Dedifferentiated amniotic fluid mesenchymal stem cell (primary cell): ENCODE results near the gene CDNF.
A peak's percentile ranks its signal among the peaks of the same experiment; 100 is the strongest.

Source experiments
- DNase-seq: peaks from one replicate; pipeline ENCODE4 v3.0.0-alpha.2; 2016; ENCODE audit errors: extremely low spot score

Gene CDNF

DNA sequence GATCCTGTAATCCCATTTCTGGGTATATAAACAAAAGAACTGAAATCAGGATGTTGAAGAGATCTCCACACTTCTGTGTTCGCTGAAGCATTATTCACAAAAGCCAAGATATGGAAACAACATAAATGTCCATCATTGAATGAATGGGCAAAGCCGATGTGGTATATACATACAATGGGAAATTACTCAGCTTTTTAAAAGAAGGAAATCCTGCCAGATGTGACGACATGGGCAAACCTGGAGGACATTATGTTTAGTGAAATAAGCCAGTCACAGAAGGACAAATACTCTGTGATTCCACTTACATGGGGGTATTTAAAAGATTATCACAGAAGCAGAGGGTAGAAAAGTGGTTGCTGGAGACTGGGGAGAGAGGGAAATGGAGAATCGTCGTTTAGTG is 39.2 kb downstream of the CDNF start:
- DNase-seq = no peak

- no peak for DNase-seq
Measured at GRCh38 chr10:14787938-14788337, 49.9 kb downstream of the CDNF start.

DNA sequence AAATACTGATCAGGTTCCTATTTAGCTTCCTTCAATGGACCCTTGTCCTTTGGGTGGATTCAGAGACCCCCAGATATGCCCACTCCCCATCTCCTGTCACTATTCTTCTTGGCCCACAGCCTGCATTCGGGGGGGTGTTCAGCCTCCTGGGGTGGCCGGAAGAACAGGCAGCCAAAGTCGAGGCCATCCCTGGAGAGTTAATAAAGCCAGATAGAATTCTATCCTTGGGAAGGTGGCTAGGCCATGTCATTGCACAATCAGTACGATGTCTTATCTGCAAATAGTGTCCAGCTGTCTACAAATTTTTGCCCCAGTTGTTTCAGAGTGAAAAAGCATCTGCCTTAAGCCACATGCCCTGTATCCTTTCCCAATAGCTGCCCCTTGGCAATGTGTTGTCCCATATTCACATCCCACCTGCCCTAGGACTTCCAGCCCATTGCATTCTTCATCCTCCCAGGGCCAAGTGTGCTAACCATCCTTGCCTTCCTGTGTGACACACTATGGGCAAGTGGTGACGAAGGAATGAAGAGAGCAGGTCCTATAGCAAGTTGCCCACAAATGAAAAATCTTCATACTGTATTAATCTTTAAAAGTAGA is 53.3 kb downstream of the CDNF start:
- DNase-seq = no peak

GRCh38 chr10:14782691-14783363 is 55.0 kb downstream of the CDNF start:
- no peak for DNase-seq

GRCh38 chr10:14781763-14782162 is 56.1 kb downstream of the CDNF start:
- no peak for DNase-seq

DNA sequence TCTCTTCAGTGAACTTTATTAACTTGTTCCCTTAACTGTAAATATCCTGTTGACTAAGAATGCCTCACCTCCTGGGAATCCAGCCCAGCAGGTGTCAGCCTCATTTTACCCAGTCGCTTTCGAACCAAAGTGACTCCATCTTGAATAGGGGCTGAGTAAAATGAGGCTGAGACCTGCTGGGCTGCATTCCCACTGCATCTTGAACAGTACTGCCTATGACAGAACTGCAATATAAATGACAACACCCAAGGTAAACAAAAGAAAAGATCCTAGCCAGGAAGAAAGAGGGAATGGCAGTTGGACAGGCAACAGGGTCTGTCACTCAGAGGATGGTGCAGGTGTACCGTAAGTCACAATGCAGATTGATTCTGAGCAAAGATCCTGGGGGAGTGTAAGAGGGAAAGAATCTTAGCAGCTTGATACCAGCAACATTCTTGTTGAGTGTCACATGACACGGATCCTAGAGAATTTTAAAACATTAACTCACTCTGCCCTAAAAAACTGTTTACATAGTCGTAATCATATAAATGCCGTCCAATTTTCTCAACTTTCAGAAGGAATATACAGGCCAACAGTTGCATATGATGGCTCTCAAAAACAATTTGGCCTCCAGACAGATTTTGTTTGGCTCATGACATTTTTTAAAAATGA is 58.7 kb downstream of the CDNF start:
- DNase-seq = peak; percentile 81

DNA sequence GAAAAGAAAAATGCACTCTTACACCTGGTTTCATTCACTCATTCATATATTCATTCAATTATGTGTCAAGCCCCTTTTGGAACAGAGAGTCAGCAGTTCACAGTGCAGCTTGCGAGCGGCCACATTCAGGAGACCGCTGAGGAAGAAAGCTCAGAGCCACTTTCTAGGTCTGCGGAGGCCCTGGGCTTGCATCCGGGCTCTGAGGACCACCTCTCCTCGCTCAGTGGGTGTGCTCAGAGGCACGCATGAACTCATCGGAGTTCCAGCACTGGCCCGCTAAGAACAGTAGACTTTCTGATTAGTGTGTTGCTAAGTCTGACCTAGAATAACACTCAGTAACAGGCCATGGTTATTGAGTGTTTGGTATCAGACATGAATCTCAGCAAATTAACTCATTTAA is 61.3 kb downstream of the CDNF start:
- DNase-seq = no peak

DNA sequence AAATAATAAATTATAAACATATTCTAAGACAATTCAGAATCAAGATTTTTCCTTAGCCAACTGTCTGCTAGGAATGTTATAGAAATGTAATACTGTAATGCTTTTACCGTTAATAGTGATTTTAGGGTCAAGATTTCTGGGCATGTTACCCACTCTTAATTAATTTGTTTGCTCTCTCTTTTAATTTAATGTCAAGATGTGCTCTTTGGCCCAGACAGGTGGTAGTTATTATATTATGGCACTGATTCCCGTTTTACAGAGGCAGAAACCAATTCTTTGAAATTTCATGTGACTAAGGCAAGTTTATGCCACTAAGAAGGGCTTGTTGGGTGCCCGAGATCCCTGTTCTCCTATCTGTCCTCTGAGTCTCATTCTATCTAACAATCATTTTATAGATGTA is 62.2 kb downstream of the CDNF start:
- no peak for DNase-seq

GRCh38 chr10:14774797-14775196 is 63.0 kb downstream of the CDNF start, which contains the start of gene FAM107B:
Gene FAM107B (minus strand): TSS chr10:14774897. CDS start chr10:14774663, 234 bp downstream.
- no peak for DNase-seq

- no peak for DNase-seq
Measured at GRCh38 chr10:14774214-14774580, 63.6 kb downstream of the CDNF start.

DNA sequence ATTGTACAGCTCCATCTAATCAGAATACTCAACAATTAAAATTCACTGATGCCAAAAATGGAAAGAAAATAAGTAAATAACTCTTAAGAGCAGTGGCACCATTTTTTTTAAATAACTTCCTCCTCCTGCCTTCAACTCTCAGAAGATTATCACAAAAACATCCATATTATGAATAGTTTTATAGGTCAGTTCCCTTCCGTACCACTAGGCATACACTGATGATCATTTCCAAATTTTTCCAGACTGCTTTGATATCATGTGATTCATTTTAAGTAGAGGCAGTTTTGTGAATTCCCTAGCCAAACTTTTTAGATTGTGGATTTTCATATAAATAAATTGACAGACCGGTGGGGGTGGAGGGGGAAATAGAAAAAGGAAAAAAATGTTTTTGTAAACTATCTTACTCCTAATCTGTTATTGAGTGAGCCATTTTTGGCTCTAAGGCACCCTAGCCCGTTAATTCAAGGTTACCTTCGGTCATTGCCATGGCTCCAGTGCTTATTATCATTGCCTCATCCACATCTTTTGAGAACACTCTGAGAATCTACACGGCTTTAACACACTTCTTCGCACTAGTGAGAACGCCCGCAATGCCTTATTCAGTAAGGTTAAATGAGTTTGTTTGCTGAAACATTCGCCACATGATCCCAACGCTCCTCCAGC is 64.2 kb downstream of the CDNF start:
- no peak for DNase-seq

DNA sequence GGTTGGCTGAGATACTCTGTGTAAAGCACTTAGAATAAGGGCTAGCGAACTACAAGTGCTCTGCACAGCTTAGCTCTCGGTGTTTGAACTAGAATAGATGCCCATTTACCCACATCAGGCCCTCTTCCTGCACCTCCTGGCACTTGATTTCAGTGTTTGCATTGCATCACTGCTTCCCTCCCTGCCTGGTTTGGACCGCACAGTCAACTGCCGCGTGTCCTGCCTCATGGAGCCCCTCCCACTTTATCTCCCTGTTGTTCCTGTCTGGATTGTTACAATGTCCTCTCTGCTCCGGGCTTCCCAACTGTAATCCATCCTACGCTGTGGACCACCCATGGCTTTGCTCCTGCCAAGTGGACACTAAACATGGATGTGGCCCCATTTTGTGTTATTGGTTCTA is 65.4 kb downstream of the CDNF start:
- DNase-seq = no peak

- DNase-seq = no peak
Measured at GRCh38 chr10:14770927-14771326, 66.9 kb downstream of the CDNF start.
